WERI-Rb-1 (cell line): Measurements from ENCODE around the gene HM13.

Experiments used
- DNase-seq: peaks from one replicate; pipeline ENCODE4 v3.0.0-alpha.2; 2020
- H3K27ac ChIP-seq: fragments of 250-450 bp; sonication (Bioruptor Pico); 2 replicates; pipeline ENCODE4 v1.5.1; 2020; ENCODE audit warnings: mild to moderate bottlenecking, moderate library complexity
- H3K27me3 ChIP-seq: fragments of 250-450 bp; sonication (Bioruptor Pico); 2 replicates; pipeline ENCODE4 v1.5.1; 2021; ENCODE audit warnings: mild to moderate bottlenecking, low read depth, moderate library complexity; ENCODE audit not compliant: insufficient read depth, severe bottlenecking
- H3K36me3 ChIP-seq: fragments of 250-450 bp; sonication (Bioruptor Pico); 2 replicates; pipeline ENCODE4 v1.5.1; 2020; ENCODE audit warnings: mild to moderate bottlenecking, moderate library complexity
- H3K4me3 ChIP-seq: 2 replicates; pipeline ENCODE4 v1.5.1; 2011; ENCODE audit warnings: low read depth, mild to moderate bottlenecking, control low read depth, low read length
- H3K9me3 ChIP-seq: fragments of 250-450 bp; sonication (Bioruptor Pico); 2 replicates; pipeline ENCODE4 v1.5.1; 2021; ENCODE audit warnings: mild to moderate bottlenecking, moderate library complexity; ENCODE audit not compliant: severe bottlenecking
- TF ChIP-seq, protein P1 (sequence below): IDR thresholded peaks from 2 replicates; pipeline ENCODE4 v1.5.1; 2011; ENCODE audit warnings: low read depth, mild to moderate bottlenecking, control low read depth, inconsistent platforms, low read length

HM13 gene

DNA sequence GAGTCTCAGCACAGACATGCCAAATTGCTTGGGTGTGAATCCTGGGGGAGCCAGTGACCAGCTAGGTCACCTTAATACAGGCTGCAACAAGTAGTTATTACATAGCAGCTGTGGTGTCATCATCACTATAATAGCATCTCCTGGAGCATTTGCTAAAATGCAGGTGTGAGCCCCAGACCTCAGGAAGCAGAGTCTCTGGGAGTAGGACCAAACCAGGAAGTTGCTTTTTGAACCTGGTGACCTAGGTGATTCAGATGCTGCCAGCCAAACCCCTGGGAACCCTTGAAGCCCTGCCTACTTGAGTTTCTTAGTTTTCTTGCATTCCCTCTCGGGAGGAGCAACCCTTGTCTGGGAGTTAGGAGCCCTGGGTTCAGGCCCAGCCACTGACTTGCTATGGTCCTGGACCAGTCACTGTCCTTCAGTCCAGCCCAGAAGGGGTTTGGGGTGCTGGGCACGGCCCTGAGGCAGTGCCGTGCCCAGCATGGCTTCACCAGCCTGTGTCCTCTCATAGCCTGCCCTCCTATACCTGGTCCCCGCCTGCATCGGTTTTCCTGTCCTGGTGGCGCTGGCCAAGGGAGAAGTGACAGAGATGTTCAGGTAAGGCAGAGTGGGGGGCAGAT is 51.6 kb downstream of the HM13 start:
- Histone ChIP-seq H3K9me3 (no peaks in the 10 kb centered on the region), H3K36me3 (peaks cover 76% of the 10 kb centered on the region), H3K4me3 (no peak overlapping the region), H3K27me3 (no peaks in the 10 kb centered on the region), H3K27ac (peak overlapping the region; percentile 75; the same call in 1 of the 2 replicates)
- no peak for DNase-seq
- TF ChIP-seq, protein P1, sequence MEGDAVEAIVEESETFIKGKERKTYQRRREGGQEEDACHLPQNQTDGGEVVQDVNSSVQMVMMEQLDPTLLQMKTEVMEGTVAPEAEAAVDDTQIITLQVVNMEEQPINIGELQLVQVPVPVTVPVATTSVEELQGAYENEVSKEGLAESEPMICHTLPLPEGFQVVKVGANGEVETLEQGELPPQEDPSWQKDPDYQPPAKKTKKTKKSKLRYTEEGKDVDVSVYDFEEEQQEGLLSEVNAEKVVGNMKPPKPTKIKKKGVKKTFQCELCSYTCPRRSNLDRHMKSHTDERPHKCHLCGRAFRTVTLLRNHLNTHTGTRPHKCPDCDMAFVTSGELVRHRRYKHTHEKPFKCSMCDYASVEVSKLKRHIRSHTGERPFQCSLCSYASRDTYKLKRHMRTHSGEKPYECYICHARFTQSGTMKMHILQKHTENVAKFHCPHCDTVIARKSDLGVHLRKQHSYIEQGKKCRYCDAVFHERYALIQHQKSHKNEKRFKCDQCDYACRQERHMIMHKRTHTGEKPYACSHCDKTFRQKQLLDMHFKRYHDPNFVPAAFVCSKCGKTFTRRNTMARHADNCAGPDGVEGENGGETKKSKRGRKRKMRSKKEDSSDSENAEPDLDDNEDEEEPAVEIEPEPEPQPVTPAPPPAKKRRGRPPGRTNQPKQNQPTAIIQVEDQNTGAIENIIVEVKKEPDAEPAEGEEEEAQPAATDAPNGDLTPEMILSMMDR: no peak

- TF ChIP-seq, protein P1: no peak
- Histone ChIP-seq H3K4me3 (no peak overlapping the region), H3K27ac (peak overlapping the region; percentile 75), H3K27me3 (no peaks in the 10 kb centered on the region), H3K9me3 (no peaks in the 10 kb centered on the region), H3K36me3 (peaks cover 77% of the 10 kb centered on the region)
- no peak for DNase-seq
Measured at GRCh38 chr20:31566319-31566657, 52.0 kb downstream of the HM13 start.

- Histone ChIP-seq H3K36me3 (peaks cover 73% of the 10 kb centered on the region), H3K27ac (peak overlapping the region; percentile 75), H3K27me3 (no peaks in the 10 kb centered on the region), H3K4me3 (no peak overlapping the region), H3K9me3 (no peaks in the 10 kb centered on the region)
- peak; percentile 81 for DNase-seq
- TF ChIP-seq, protein P1: 0 out of 2 replicates have a peak, but pooled peaks have one; percentile 7
Measured at GRCh38 chr20:31566658-31567379, 52.6 kb downstream of the HM13 start.

- Histone ChIP-seq H3K36me3 (peaks cover 68% of the 10 kb centered on the region), H3K27me3 (no peaks in the 10 kb centered on the region), H3K27ac (peak overlapping the region; percentile 75), H3K9me3 (no peaks in the 10 kb centered on the region), H3K4me3 (no peak overlapping the region)
- TF ChIP-seq, protein P1: no peak
- DNase-seq: no peak
Measured at GRCh38 chr20:31567380-31567720, 53.1 kb downstream of the HM13 start.

DNA sequence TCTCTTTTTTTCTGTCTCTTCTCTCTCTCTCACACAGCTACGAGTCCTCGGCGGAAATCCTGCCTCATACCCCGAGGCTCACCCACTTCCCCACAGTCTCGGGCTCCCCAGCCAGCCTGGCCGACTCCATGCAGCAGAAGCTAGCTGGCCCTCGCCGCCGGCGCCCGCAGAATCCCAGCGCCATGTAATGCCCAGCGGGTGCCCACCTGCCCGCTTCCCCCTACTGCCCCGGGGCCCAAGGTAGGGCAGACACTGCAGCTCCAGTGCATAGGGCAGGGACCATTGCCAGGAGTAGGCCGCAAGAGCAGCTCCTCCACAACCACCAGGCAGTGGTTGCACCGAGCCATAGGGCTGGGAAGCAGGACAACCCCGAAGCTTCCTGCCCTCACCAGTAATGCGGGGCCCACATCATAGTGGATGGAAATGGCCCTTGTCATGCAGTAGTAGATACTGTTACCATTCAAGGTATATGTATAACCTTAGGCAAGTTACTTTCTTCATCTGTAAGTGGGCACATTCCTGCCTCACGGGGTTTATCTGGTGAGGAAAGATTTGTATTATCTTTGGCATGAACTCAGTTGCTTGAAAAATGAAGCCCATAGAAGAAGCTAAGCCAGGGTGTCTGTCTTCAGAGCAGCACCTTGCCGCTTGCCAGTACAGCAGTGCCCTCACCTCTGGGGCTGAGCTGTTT is 53.9 kb downstream of the HM13 start:
- peaks cover 59% of the 10 kb centered on the region for H3K36me3 ChIP-seq
- H3K4me3 ChIP-seq: no peak overlapping the region
- peak overlapping the region; percentile 75 for H3K27ac ChIP-seq
- no peak for DNase-seq
- H3K27me3 ChIP-seq: no peaks in the 10 kb centered on the region
- TF ChIP-seq, protein P1: no peak
- no peaks in the 10 kb centered on the region for H3K9me3 ChIP-seq
